ENCODE data around the gene PLXNA4. TPM values are rescaled to one million over a fixed set of nuclear protein-coding genes. Genes with fewer than 3 reads are reported as not detected.

PLXNA4 gene
- total RNA-seq, 1 experiment from 2014 or later, result 0.81 TPM

- TF ChIP-seq ZNF512 (CRISPR knock-in tag; IDR thresholded peaks at IDR 0.05; ENCODE audit: borderline replicate concordance), result no peak
Measured at GRCh38 chr7:132337450-132338080, 238.7 kb downstream of the PLXNA4 start (continued).

- no peaks in the 10 kb centered on the region for H3K27me3 Mint-ChIP-seq (ENCODE audit: low read depth)
- ChIA-PET CTCF (no interaction called here), POLR2A (no interaction called here)
- no peaks in the 10 kb centered on the region for H3K36me3 Mint-ChIP-seq
- no peak overlapping the region for H3K27ac Mint-ChIP-seq
- H3K4me3 Mint-ChIP-seq, result no peak overlapping the region
- no peaks in the 10 kb centered on the region for H3K4me1 Mint-ChIP-seq
- no peaks in the 10 kb centered on the region for H3K9me3 Mint-ChIP-seq
- no peak for ATAC-seq
- no peak for DNase-seq (ENCODE audit: low spot score)
- TF ChIP-seq E2F1 (CRISPR knock-in tag; IDR thresholded peaks at IDR 0.05) (no peak), STAT6 (CRISPR knock-in tag; conservative IDR thresholded peaks at IDR 0.05; ENCODE audit: low read depth) (no peak), MLX (CRISPR knock-in tag; IDR thresholded peaks at IDR 0.05) (no peak), ERG (CRISPR knock-in tag; IDR thresholded peaks at IDR 0.05) (no peak), ZNF121 (CRISPR knock-in tag; IDR thresholded peaks at IDR 0.05) (no peak), OVOL2 (CRISPR knock-in tag; IDR thresholded peaks at IDR 0.05; ENCODE audit: borderline replicate concordance) (no peak), ZNF532 (CRISPR knock-in tag; IDR thresholded peaks at IDR 0.05; ENCODE audit: borderline replicate concordance) (no peak), CDX4 (CRISPR knock-in tag; IDR thresholded peaks at IDR 0.05; ENCODE audit: borderline replicate concordance) (no peak), GTF2I (CRISPR knock-in tag; conservative IDR thresholded peaks at IDR 0.05) (no peak), NFYB (CRISPR knock-in tag; conservative IDR thresholded peaks at IDR 0.05; ENCODE audit: low read depth) (no peak), IRF1 (CRISPR knock-in tag; IDR thresholded peaks at IDR 0.05) (no peak), ARID4B (CRISPR knock-in tag; IDR thresholded peaks at IDR 0.05; ENCODE audit: borderline replicate concordance) (no peak), GABPB1 (CRISPR knock-in tag; IDR thresholded peaks at IDR 0.05) (no peak), TP53 (CRISPR knock-in tag; IDR thresholded peaks at IDR 0.05) (no peak)
Measured at GRCh38 chr7:132336797-132337196, 239.5 kb downstream of the PLXNA4 start.

Measured in WTC11 (cell line).